Measurements from ENCODE around the gene NMT1.

NMT1 gene

DNA sequence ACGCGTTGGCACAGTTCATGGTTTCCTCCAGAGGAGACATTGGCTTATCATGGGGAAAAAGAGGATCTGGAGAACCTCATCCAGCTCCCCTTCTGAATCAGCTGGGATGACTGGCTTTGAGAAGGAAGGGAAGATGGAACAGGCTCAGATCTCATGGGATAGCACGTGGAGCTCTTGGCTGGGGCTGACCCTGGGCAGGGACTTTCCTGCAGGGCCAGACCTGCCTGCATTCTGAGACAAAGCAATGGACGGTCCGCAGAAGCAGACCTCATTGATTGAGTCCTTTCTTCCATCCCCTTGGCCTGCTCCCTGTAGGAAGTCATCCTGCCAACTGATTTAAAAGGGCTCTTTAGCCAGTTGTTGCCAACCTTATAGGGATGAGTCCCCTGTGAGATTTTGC, 45.0 kb downstream of the NMT1 start:
- no peak for DNase-seq

DNA sequence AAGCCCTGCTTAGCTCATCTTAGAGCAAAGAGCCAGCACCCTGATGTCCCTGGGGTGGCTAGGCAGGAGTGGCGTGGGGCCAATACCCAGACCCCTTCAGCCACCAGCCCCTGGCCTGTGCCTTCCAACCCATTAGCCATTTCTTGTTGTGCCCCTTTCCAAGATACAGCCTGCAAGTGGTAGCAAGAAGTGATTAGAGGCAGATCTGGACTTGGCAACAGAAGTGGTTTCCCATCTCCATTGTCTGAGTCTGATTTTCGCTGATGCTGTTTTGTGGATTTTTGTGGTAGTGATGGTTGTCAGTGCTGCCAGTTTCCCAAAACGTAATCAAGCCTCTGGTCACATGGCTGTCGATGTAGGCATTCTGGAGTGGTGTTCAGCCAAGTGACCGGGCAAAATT, 45.5 kb downstream of the NMT1 start:
- no peak for DNase-seq

DNA sequence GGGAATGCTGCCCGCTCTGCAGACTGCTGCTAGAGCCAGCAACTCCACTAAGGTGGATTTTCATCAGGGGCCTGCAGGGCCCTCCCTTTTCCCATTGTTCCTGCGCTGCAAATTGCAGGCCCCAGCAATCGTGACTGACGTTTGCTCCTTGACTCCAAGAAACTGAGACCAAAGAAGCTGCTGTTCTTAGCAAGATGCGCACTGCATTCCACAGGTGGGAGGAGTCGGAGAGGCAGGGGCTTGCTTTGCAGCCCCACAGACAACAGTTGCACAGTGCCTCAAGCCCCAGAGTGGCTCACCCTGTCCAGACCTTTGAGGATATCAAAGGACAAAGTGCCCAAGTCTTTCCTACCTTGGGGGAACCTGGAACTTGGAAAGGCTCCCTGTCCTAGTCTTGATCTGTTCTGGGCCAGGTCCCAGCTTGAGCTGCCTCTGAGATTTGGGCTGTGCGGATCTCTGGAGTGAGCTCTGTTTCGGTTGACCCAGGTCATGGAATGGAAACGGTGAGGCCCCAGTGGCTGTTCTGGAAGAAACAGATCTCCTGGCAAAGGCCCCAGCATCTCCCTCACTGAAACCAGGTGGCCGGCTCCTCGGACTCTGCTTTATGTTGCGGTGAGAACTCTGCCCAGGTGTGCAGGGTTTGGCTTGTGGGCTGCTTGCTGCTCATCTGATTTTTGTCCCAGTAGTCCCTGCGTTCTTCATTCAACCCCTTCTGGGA, 46.3 kb downstream of the NMT1 start:
- no peak for DNase-seq

DNA sequence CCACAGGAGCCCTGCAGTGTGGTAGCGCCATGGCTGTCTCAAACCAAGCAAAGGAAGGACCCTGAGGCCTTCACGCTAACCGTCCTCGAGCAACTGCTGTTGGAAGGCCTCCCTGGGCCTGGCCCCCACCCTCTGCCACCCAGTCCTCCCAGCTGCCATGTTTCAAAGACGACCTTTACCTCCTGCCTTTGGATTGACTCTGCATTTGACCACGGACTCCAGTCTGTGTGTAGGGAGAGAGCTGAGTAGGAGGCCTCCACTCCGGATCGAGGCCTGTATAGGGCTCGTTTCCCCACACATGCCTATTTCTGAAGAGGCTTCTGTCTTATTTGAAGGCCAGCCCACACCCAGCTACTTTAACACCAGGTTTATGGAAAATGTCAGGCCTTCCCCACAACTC, 46.9 kb downstream of the NMT1 start:
- no peak for DNase-seq

DNA sequence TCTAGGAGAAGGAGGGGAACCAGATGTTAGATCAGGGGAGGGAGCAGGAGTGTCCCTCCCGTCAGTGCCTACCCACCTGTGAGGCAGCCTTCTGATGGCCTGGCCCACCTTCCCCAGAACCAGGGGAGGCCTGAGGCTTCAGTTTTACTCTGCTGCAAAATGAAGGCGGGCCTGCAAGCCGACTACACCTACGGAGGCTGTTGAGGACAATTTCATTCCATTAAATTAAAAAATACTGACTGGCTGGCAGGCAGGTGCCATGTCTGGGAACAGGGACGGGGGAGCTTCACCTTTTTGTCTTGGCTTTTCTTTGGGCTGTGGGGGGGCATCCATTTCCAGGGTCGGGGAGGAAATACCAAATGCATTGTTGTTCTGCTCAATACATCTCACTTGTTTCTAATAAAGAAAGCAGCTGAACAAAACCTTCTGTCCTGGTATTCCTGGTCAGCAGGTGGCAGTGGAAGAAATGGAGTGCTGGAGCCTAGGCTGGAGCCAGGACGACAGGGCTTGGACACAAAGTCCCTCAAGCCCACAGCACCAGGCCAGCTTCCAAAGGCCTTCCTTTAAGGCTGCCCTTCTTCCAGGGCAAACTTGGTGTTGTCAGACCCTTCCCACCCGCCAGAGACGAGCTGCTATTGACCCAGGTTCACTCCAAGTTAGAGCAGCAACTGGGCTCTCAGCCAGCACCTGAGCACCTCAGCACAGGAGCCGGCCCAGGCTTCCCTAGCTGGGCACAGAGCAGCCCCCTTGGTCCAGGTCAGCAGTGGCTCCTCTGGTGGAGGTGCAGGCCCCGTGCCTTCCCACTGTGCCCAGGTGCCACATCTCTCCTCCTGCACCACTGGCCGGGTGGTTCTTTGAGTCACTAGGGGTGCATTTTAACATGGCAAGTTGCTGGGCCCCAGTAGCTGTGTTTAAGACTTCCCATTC, 47.7 kb downstream of the NMT1 start:
- DNase-seq = no peak

DNA sequence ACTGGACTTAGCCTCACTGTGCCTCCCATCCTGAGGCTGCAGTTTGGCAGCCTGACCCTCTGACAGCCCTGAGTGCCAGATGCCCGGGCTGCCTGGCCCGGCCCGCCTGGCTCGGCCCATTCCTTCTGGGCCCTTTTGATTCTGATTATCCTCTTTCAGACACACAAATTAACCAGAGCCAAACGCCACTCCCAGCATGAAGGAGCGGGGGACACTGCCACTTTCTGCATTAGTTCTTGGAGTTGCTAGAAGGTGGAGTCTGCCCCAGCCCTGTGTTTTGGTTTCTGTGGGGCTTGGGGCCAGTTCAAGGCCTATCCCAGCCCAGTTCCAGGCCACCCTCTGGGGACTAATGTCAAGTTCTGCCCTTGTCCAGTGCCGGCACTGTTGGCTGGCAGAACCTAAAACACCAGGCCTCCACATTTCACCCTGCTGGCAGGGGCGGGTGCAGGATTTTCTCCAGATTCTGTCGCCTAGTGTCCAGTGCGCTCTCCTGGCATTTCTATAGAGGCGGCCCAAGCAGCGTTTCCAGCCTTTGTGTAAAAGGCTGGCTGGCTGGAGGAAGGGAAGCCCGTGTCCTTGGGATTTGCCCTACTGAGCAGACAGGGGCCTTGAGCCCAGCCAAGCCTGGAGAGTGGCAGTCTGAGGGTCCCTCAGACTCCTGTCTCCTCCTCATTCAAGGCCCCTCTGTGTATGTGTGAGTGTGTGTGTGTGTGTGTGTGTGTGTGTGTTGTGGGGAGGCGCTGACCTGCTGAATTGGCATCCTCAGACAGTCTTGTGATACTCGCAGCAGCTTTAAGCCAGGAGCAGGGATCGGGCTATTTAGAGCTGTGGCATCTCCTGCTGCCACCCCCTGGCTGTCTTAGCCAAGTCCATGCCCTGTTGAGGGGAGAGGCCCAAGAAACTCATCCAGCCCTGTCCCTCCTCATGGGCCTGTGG, 49.8 kb downstream of the NMT1 start:
- DNase-seq = no peak

DNA sequence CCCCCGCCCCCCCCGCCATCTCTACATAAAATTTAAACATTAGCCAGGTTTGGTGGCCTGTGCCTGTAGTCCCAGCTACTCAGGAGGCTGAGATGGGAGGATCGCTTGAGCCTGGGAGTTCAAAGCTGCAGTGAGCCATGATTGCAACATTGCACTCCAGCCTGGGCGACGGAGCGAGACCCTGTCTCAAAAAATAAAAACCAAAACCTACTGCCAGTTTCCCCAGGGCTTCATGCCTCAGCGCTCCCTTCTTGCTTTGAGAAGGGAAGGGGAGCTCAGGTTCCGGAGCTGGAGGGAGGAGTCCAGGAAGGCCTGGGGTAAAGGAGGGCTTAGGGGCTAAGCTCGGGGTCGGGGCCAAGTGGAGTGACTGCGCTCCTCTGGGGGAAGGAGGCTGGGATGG, 50.7 kb downstream of the NMT1 start:
- DNase-seq = no peak

DNA sequence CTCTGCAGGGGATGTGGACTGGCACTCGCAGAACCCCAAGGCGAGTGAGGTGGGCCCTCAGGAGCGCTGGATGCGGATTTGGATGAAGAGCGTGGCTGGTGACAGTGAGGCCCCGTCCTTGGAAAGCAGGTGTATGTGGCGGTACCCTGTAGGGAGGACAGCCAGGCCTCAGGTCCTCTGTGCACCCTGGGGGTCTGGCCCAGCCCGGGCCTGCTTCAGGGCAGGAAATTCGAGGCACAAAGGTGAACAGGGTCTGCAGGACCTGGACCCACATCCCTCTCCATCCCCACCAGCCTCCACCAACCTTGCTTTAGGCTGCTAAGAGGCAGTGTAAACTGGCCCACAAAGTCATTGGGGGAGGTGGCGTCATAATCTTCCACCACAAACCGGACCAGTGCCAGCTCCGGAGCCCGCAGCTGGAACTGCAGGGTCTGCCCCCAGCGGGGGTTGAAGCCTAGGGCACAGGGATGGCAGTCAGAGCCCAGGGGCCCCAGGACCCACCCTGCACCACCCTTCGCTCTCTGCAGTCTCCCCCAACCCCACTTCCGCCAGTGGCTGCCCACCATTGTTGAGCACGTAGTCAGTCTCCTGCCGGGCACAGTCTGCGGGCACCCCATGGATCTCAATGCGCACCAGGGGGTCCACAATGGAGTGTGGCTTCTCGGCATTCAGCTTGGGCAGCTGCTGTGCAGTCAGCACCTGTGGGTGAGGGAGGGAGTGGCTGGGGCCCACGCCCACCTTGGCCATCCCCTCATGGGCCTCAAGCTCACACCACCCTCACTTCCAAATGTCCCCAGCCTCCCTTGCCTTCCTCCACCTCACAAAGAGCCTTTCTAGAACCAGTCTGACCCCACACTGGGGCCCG, 51.7 kb downstream of the NMT1 start:
- no peak for DNase-seq

DNA sequence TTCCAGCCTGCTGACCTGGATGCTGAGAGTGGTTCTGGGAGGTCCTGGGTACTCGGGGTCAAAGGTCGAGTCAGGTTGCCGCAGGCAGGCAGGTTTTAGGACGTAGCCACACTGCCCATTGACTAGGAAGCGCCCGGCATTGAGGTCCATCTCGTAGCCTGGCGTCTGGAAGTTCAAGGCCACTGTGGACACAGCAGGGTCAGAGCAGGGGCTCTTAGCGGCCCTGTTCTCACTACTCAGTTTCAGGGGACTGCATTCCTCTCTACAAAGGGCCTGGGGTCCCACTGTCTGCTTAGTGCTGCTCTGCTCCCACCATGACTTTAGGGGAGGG, 52.3 kb downstream of the NMT1 start:
- no peak for DNase-seq

DNA sequence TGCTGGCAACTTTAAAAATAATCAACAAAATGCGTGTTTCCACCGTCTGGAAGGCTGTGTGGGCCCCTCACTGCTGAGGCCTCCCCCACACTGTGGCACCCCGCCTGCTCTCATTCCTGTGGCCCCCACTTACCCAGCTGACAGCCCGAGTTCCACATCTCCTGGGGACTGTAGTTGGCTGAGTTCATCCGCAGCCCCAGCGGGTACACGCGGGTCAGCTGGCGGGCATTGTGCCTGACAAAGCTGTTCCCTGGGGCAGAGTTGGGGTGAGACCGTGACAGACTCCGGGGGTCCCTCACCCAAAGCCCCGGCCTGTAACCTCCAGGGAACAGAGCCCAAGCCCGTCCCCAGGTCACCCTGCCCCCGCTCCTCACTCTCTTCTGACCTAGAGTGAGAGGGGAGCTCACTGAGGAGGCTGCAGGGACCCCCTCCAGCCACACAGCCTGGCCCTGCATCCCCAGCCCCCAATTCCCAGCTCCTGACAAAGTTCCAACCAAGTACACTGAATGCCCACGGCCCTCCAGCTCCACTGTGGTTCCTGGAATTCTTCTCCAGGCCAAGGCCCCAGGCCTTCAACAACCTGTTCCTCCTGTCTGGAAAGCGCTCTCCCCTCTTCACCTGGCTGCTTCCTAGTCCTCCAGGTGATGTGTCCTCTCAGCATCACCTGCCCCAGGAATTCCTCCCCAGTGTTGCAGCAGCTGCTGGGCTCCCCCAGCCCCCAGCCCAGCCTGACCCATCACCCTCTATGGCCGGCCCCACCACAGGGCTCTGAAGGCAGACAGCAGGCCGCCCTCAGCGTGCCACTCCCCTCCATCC, 53.2 kb downstream of the NMT1 start:
- no peak for DNase-seq

DNA sequence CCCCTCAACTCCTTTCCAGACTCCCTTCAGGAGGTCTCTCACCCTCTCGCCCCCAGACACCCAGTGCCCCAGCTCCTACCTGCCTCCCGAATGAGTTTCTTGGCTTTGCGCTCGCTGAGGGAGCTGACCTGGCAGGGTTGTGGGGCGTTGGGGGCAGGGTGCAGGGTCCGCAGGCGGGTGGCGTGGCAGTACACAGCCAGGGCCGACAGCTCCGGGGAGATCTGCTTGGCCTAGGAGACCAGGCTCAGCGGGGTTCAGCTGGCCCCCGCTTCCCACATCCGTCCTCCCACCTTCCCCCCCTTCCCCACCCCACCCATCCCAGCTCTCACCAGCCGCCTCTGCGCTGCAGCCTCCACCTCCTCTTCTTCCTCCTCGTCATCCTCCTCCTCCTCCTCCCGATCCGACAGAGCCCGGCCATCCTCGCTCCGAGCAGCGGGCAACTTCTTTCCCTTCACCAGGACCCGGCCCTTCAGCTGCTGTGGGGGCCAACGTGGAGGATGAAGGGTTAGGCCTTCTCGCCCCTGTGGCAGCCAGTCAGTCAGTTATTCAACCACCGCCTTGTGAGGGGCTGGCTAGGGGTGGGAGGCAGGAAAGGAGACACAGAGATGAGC, 54.0 kb downstream of the NMT1 start:
- DNase-seq = no peak

DNA sequence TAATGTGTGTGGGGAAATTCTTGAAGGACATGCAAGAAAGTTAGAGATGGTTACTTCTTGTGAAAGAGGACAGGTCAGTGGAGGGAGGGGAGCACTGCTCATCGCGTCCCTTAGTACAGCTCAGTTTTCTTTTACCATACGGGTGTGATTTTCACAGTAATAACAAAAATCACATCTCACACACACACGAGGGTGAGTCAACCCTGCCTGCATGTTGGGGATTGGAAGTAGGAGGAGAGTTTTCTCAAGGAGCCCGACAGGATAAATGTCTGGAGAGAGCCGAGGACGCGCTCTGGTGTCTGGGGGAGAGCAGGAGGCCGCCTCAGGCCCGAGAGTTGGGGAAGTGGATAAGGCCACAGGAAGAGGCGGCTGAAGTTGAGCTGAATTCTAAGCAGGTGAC, 54.8 kb downstream of the NMT1 start:
- DNase-seq = no peak

DNA sequence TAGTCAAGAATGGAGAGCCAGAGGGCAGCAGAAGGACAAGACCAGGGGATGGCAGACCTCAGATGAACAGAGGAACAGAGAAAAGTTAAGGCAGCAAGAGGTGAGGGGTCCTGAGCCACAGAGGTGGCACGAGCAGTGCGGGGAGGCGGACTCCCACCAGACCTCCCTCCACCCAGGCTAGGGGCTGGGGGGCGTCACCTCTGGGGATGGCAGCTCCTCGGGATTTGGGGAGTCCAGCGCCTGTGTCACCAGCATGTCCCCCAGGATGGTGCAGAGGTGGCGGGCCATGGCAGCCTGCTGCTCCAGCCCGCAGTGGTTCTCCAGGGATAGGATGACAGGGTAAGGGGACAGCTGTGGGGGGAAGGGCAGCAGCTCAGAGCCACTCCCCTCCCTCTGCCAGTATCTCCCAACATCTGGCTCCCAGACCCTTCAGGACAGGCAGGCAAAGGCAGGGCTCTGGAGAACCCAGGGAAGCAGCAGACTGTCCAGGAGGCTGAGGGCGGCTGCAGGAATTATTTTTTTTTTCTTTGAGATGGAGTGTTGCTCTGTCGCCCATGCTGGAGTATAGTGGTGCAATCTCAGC, 55.4 kb downstream of the NMT1 start:
- DNase-seq = no peak

DNA sequence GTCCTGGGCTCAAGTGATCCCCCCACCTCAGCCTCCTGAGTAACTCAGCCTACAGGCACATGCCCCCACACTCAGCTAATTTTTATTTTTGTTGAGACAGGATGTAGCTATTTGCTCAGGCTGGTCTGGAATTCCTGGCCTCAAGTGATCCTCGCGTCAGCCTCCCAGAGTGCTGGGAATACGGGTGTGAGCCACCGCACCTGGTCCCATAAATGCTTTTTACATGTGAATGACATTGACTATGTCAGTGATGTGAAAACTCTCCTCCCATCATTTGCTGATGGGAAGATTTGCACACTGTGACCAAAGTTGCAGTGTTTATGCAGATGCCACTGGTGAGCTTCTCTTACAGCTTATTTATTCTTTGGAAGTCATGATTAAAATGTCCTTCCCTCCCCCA, 56.2 kb downstream of the NMT1 start:
- DNase-seq = no peak

DNA sequence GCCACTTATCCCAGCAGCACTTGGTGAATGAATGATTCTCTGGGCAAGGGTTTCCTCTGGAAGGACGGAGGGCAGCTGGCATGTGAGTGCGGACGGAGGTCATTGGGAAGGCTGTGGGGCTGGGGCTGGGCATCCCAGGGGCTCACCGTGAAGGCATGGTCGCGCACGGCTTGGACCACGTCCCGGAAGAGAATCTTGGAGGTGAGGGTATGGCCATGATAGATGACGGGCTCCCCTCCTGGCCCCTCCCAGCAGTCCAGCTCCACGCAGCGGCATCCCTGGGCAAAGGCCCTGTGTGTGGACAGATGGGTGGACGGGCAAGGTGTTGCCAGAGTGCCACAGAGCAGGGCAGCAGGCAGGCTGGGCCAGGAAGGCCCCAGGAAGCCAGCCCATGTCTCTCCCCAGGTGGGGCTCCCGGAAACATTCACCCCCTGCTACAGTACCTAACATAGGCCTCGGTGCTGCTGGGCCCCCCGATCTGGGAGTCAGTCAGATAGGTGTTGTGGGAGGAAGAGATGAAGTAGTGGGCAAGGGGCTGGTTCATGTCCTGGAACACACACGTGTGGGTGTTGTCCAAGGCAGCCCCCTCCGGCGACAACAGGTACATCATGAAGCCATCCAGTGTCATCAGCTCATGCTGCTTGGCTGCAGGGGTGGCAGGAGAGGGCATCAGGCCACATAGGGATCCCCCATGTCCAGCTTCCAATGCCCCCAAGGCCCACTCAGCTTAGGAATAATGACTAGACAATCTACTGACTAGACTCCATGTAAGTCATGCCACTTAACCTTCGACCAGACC, 56.9 kb downstream of the NMT1 start:
- DNase-seq = no peak

DNA sequence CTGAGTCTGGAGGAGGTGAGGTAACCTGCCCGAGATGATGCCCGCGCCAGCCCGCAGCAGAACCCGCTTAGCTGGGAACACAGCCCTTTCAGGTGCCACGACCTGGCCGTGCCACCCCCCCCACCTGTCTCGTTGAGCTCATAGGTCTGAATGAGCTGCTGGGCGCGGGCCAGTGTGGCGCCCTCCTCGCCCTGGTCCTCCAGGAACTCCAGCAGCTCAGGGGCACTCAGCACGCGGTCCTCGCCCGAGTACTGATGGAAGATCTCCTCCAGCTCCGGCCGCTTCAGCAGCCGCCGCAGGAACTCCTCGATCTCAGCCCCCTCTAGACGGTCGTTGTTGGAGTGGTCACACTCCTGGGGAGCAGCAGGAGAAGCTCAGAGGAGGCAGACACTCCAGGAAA, 57.6 kb downstream of the NMT1 start:
- DNase-seq = no peak

DNA sequence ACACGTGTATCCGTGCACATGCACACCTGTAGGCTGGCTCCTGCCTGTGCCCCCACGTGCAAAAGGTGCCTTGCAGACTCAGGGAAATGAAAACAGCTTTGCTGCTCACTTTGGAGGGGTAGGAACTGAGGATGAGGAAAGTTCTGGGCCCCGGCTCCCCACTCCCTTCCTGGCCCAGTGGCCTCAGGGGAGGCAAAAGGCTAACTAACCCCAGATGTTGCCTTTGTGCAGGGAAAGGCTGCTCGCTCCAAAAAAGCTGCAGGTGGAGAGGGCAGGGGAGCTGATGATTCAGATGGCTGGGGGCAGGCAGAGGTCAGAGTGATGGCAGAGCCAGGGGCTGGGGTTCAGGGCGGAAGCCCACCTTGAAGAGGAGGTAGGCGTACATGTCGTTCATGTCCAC, 58.8 kb downstream of the NMT1 start:
- no peak for DNase-seq

DNA sequence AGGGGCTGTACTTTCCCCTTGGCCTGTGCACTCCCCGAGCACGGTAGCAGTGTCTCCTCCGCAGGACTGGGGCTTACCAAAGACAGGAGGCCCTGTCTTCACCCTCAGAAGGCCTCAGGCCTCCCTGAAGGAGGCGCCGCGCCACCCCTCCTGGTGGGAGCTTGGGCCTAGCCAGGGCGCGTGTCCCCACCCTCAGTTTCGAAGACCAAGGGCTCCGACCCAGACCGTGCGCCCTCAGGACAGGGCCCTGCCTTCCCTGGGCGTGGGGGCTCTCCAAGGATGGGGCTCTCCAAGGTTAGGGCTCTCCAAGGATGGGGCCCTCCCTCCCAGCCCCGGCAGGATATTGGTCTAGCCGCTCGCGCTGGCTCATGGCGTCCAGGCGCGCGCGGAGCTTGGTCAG, 59.4 kb downstream of the NMT1 start:
- DNase-seq = no peak

DNA sequence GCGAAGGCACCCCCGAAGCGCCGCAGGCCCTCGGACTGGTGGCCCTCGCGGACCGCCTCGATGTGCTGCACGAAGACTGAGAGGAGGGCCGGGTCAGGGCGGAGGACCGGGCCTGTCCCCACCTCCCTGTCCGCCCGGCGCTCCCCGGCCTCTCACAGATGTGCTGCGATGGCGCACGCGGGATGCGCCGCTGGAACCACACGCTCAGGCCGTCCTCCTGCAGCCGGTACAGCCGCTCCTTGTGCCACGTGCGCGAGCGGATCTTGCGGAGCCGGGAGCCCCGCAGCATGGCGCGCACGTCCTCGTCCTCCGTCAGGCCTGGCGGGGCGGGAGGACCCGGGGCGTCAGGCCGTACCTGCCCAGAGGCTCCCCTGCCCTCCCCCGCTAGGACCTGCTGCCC, 59.9 kb downstream of the NMT1 start:
- DNase-seq = no peak

All from activated CD4-positive, alpha-beta T cell treated with anti-CD3 and anti-CD28 coated beads, Interleukin-2, amount 50 U/mL, for 16 hours (primary cell).